Measurements from ENCODE around the gene RAPGEF3.

GRCh38 chr12:47731723-47732122, 27.0 kb downstream of the RAPGEF3 start:
- TF ChIP-seq EZH2phosphoT487 (IDR thresholded peaks at IDR 0.05; ENCODE audit: low read depth, severe bottlenecking, unreplicated experiment), result no peak
- no peak for TF ChIP-seq CTCF (IDR thresholded peaks at IDR 0.05; ENCODE audit: poor library complexity)
- no peak for TF ChIP-seq EZH2 (IDR thresholded peaks at IDR 0.05; ENCODE audit: borderline replicate concordance)
